Omental fat pad (tissue), 4 donors: ENCODE data around the gene MT3. TPM values are rescaled to one million over a fixed set of nuclear protein-coding genes. Genes with fewer than 3 reads are reported as not detected.

Source experiments
- ATAC-seq: fragments of 150-250 bp; one replicate; pipeline ENCODE4 v1.9.1; 2016; ENCODE audit warnings: mild to moderate bottlenecking, moderate library complexity; ENCODE audit not compliant: low FRiP score
- DNase-seq: peaks from one replicate; pipeline ENCODE4 v3.0.0-alpha.2; 2019; ENCODE audit warnings: low spot score
- total RNA-seq, 4 donors: library from RNA; depleted of rRNA; stranded (reverse); fragments of >200 nt; gene quantifications; one replicate each; pipeline ENCODE4 v1.1.0, GENCODE V29; 2016
- TF ChIP-seq, protein P1 (sequence below), 3 donors: fragments of 450-650 bp; IDR thresholded peaks; one replicate each; pipeline ENCODE4 v1.5.1; 2016 to 2017; ENCODE audit warnings: antibody characterized with exemption in 3 of 3, mild to moderate bottlenecking in 3 of 3, moderate library complexity in 2 of 3

The MT3 gene
- total RNA-seq, 4 donors from 2014 or later, result not detected

DNA sequence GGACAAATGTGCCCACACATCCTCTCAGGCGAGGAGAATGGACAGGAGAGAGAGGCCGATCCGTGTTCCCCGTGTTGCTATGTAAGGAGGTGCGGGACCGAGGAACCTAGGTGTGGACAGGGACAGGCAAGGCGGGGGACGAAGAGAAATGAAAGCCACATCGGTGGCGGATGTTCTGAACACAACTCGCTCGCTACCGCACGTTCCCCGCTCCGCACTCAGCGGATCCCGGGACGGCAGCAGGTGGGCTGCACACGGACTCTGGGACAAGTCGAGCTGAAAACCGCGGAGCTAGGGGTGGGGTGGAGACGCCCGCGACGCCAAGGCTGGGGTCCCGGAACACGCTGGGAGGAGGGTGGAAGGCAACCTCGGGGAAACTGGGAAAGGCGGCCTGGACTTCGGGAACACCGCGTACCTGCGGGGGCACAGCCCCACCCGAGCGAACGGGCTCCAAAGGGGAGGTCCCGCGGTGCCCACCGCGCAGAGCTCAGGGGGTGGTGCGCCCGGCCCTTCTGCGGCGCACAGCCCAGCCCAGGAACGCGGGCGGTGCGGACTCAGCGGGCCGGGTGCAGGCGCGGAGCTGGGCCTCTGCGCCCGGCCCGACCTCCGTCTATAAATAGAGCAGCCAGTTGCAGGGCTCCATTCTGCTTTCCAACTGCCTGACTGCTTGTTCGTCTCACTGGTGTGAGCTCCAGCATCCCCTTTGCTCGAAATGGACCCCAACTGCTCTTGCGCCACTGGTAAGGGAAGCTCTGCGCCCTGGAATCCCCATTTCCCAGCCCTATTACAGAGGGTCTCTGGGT is 36.0 kb downstream of the MT3 start, which contains the start of gene MT1E:
Gene MT1E, plus strand, starts transcription at position 642 of the 803 bp plus-strand sequence. Its CDS starts 71 bp downstream, at position 713.
- peak; percentile 94 for ATAC-seq
- peak; percentile 79 for DNase-seq
- TF ChIP-seq, protein P1, sequence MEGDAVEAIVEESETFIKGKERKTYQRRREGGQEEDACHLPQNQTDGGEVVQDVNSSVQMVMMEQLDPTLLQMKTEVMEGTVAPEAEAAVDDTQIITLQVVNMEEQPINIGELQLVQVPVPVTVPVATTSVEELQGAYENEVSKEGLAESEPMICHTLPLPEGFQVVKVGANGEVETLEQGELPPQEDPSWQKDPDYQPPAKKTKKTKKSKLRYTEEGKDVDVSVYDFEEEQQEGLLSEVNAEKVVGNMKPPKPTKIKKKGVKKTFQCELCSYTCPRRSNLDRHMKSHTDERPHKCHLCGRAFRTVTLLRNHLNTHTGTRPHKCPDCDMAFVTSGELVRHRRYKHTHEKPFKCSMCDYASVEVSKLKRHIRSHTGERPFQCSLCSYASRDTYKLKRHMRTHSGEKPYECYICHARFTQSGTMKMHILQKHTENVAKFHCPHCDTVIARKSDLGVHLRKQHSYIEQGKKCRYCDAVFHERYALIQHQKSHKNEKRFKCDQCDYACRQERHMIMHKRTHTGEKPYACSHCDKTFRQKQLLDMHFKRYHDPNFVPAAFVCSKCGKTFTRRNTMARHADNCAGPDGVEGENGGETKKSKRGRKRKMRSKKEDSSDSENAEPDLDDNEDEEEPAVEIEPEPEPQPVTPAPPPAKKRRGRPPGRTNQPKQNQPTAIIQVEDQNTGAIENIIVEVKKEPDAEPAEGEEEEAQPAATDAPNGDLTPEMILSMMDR (IDR thresholded peaks at IDR 0.05), result no peak

DNA sequence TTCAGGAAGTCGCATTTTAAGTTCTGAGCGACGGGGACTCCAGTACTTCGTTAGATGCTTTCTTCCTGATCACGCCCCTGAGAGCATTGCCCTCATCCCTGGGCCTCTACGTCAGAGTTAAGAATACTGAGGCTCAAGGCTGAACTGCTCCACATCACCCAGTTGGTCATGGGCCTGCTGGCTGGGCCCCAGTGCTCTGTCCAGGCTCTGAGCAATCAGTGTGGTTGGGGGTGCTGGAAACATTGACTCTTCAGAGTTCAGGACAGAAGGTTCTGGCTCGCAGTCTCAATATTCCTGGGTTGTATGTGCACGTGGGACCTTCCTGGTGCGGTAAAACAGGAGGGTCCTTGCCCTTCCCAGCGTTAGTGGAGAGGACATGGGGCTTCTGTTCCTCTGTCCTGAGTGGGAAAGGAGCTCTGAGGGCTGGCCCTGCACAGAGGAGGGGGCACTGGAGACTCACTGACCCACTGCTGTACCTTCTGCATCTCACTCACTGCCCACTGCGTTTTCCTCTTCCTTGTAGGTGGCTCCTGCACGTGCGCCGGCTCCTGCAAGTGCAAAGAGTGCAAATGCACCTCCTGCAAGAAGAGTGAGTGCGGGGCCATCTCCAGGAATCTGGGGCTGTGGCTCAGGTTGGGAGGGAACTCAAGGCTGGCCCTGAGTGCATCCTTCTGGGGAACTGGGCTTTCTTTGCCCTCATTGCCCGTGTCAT is 36.8 kb downstream of the MT3 start:
- TF ChIP-seq, protein P1 (IDR thresholded peaks at IDR 0.05), result no peak
- ATAC-seq (peak; percentile 43), DNase-seq (no peak)

DNA sequence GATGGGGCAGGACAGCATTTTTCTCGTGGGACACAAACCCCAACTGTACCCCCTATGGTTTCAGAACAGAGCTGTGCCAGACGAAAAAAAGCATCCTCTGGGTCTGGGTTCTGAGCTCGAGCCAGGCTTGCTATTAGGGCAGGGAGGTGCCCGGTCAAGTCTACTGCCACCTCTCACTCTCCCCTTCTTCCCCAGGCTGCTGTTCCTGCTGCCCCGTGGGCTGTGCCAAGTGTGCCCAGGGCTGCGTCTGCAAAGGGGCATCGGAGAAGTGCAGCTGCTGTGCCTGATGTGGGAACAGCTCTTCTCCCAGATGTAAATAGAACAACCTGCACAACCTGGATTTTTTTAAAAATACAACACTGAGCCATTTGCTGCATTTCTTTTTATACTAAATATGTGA is 37.4 kb downstream of the MT3 start:
- ATAC-seq (no peak), DNase-seq (no peak)
- TF ChIP-seq, protein P1 (IDR thresholded peaks at IDR 0.05), result no peak

DNA sequence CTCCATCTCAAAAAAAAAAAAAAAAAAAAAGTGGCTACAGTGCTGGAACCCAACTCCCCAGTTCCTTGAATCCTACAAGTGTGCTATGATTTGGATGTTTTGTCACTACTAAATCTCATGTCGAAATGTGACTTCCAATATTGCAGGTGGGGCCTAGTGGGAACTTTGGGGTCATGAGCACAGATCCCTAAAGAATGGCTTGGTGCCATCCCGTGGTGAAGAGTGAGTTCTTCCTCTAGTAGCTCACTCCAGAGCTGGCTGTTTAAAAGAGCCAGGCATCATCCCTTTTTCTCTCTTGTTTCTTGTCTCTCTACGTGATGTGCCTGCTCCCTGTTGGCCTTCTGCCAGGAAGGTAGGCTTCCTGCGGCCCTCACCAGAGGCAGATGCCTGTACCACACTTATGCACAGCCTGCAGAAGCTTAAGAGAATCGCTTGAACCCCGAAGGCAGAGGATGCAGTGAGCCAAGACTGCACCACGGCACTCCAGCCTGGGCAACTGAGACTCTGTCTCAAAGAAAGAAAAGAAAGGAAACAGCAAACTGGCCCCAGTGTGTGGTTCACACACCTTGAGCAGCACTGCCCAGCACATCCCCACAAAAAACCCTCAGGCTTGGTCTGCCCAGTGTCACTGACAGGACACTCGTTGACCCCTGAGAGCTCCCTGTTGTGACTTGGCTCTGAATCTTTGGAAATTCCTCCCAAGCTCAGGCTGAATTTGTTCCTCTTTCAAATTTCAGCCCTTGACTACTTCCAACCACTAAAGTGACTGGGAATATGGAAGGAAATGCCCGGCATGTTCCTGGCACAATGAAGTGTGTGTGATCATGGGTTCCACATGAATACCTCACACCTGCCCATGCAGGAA is 39.4 kb downstream of the MT3 start:
- no peak for ATAC-seq
- no peak for DNase-seq
- TF ChIP-seq, protein P1 (IDR thresholded peaks at IDR 0.05), result no peak

DNA sequence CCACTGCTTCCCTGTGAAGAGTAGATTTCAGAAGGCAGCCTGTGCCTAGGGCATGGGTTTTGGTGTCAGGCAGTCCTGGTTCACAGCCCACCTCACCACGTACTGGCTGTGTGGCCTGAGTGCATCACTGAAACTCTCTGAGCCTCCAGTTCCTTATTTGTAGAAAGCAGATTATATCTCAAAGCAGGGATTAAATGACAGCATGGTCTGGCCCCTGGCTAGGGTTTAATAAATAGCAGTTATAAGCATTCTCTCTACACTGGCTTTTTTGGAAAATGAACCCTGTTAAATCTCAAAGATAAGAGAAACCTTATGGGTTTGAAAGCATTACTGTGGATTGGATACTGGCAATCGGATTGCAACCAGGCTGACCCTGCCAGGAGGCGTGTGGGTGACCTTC is 40.2 kb downstream of the MT3 start:
- TF ChIP-seq, protein P1 (IDR thresholded peaks at IDR 0.05), result no peak
- DNase-seq (no peak), ATAC-seq (no peak)

DNA sequence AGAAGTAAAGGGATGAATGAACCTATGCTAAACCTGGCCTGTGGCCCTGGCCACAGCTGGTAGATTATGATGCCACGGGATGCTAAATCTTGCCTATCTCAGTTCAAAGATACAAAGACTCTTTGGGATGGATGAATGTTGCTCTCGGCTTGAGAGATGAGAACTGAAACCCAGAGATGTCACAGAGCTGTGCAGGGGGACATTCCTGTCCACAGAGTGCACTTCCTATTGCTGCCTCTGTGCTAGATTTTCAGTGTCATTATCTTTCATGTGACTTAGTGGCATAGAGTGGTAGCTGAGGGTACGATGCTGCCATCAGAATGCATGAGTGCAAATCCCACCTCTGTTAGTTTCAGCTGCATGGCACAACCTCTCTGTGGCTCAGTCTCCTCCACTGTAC is 40.8 kb downstream of the MT3 start:
- DNase-seq (no peak), ATAC-seq (no peak)
- TF ChIP-seq, protein P1 (IDR thresholded peaks at IDR 0.05), result no peak
